ENCODE data around the gene CAPN7. TPM values are rescaled to one million over a fixed set of nuclear protein-coding genes. Genes with fewer than 3 reads are reported as not detected.
A peak's percentile ranks its signal among the peaks of the same experiment; 100 is the strongest.

CAPN7 gene
- total RNA-seq, 1 donor from 2014 or later: 26.2 TPM

GRCh38 chr3:15288331-15289035 lies 82.4 kb downstream of the CAPN7 start:
- no peak for DNase-seq
- Histone ChIP-seq H3K36me3 (no peaks in the 10 kb centered on the region), H3K4me3 (no peak overlapping the region), H3K9me3 (replicated peaks) (no peaks in the 10 kb centered on the region), H3K27ac (replicated peaks) (peak overlapping the region; percentile 71), H3K4me1 (peaks cover 56% of the 10 kb centered on the region), H3K27me3 (ENCODE audit: low read depth) (no peaks in the 10 kb centered on the region)
- TF ChIP-seq CTCF (IDR thresholded peaks at IDR 0.05; ENCODE audit: borderline replicate concordance): no peak
- intact Hi-C loops (cut with micrococcal nuclease): no loop called here

DNA sequence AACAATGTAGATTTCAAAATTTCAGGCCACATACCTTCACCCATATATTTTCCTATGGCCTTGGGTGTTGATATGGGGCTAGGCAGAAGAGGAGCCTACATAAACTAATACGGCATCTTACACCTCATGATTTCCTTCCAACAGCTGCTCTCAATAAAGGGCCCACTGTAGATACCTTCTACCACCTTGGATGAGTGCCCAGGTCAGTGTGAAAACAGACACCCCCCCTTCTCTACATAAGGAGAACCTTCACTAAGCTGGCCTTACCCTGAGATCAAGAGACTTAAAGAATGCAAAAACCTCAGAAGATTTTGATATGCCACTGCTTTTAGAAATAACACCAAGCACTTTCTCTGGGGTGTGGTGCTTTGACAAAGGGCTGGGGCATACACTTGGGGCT lies 83.6 kb downstream of the CAPN7 start:
- intact Hi-C loops (cut with micrococcal nuclease): no loop called here
- no peak for DNase-seq
- H3K9me3 ChIP-seq (replicated peaks): no peaks in the 10 kb centered on the region
- H3K4me3 ChIP-seq: no peak overlapping the region
- peaks cover 52% of the 10 kb centered on the region for H3K4me1 ChIP-seq
- no peaks in the 10 kb centered on the region for H3K36me3 ChIP-seq
- no peak for TF ChIP-seq CTCF (IDR thresholded peaks at IDR 0.05; ENCODE audit: borderline replicate concordance)
- H3K27ac ChIP-seq (replicated peaks): no peak overlapping the region
- no peaks in the 10 kb centered on the region for H3K27me3 ChIP-seq (ENCODE audit: low read depth)

- Histone ChIP-seq H3K4me1 (peaks cover 60% of the 10 kb centered on the region), H3K27ac (replicated peaks) (peak overlapping the region; percentile 25), H3K4me3 (no peak overlapping the region), H3K36me3 (no peaks in the 10 kb centered on the region), H3K9me3 (replicated peaks) (no peaks in the 10 kb centered on the region), H3K27me3 (ENCODE audit: low read depth) (no peaks in the 10 kb centered on the region)
- DNase-seq: no peak
- intact Hi-C loops (cut with micrococcal nuclease): no loop called here
- TF ChIP-seq CTCF (IDR thresholded peaks at IDR 0.05; ENCODE audit: borderline replicate concordance): no peak
Measured at GRCh38 chr3:15290736-15291135, 84.7 kb downstream of the CAPN7 start.

GRCh38 chr3:15291589-15292541 lies 85.8 kb downstream of the CAPN7 start:
- no peaks in the 10 kb centered on the region for H3K36me3 ChIP-seq
- H3K27ac ChIP-seq (replicated peaks): peak overlapping the region; percentile 75
- H3K4me1 ChIP-seq: peaks cover 63% of the 10 kb centered on the region
- H3K4me3 ChIP-seq: no peak overlapping the region
- no peak for DNase-seq
- intact Hi-C loops (cut with micrococcal nuclease): no loop called here
- TF ChIP-seq CTCF (IDR thresholded peaks at IDR 0.05; ENCODE audit: borderline replicate concordance): no peak
- H3K9me3 ChIP-seq (replicated peaks): no peaks in the 10 kb centered on the region
- no peaks in the 10 kb centered on the region for H3K27me3 ChIP-seq (ENCODE audit: low read depth)

GRCh38 chr3:15292765-15293522 lies 86.9 kb downstream of the CAPN7 start:
- Histone ChIP-seq H3K27ac (replicated peaks) (peak overlapping the region; percentile 75), H3K27me3 (ENCODE audit: low read depth) (no peaks in the 10 kb centered on the region), H3K4me1 (peaks cover 52% of the 10 kb centered on the region), H3K4me3 (no peak overlapping the region), H3K9me3 (replicated peaks) (no peaks in the 10 kb centered on the region), H3K36me3 (no peaks in the 10 kb centered on the region)
- intact Hi-C loops (cut with micrococcal nuclease): no loop called here
- no peak for DNase-seq
- no peak for TF ChIP-seq CTCF (IDR thresholded peaks at IDR 0.05; ENCODE audit: borderline replicate concordance)
